ENCODE measurements around the gene OMA1. TPM values are rescaled to one million over a fixed set of nuclear protein-coding genes. Genes with fewer than 3 reads are reported as not detected.

The OMA1 gene
- total and polyA plus RNA-seq, 2 donors from 2014 or later = 24.8 to 42.6 TPM

- H3K9ac ChIP-seq (ENCODE audit: low read length in 3 of 3) = no peak overlapping the region
- H3K27me3 ChIP-seq (ENCODE audit: control insufficient read depth, insufficient read depth, low read length) = peaks cover 5% of the 10 kb centered on the region
- peaks cover 0 to 8% (median 0%) of the 10 kb centered on the region in 3 donors for H3K4me1 ChIP-seq (ENCODE audit: control insufficient read depth in 2 of 3, insufficient read depth in 2 of 3, low read depth in 1 of 3, low read length in 3 of 3)
- FAIRE-seq = no peak
- H3K36me3 ChIP-seq (ENCODE audit: control insufficient read depth in 2 of 3, insufficient read depth in 3 of 3, low read length in 3 of 3) = no peaks in the 10 kb centered on the region
- intact Hi-C loops (cut with DNase I) = no loop called here
- H3K27ac ChIP-seq (ENCODE audit: low read depth in 2 of 2, low read length in 2 of 2) = no peak overlapping the region
- H3K9me3 ChIP-seq (ENCODE audit: control insufficient read depth in 2 of 3, insufficient read depth in 1 of 3, low read length in 3 of 3) = no peaks in the 10 kb centered on the region
- no peak overlapping the region for H3K4me3 ChIP-seq (ENCODE audit: low read length in 3 of 3)
- TF ChIP-seq, protein P1, sequence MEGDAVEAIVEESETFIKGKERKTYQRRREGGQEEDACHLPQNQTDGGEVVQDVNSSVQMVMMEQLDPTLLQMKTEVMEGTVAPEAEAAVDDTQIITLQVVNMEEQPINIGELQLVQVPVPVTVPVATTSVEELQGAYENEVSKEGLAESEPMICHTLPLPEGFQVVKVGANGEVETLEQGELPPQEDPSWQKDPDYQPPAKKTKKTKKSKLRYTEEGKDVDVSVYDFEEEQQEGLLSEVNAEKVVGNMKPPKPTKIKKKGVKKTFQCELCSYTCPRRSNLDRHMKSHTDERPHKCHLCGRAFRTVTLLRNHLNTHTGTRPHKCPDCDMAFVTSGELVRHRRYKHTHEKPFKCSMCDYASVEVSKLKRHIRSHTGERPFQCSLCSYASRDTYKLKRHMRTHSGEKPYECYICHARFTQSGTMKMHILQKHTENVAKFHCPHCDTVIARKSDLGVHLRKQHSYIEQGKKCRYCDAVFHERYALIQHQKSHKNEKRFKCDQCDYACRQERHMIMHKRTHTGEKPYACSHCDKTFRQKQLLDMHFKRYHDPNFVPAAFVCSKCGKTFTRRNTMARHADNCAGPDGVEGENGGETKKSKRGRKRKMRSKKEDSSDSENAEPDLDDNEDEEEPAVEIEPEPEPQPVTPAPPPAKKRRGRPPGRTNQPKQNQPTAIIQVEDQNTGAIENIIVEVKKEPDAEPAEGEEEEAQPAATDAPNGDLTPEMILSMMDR (IDR thresholded peaks at IDR 0.05; ENCODE audit: borderline replicate concordance, extremely low read depth, insufficient read depth) = no peak
- DNase-seq = no peak
Measured at GRCh38 chr1:58580186-58580585, 33.7 kb upstream of the OMA1 start.

GRCh38 chr1:58577654-58578030, 31.1 kb upstream of the OMA1 start:
- no peaks in the 10 kb centered on the region for H3K9me3 ChIP-seq (ENCODE audit: control insufficient read depth in 2 of 3, insufficient read depth in 1 of 3, low read length in 3 of 3)
- H3K36me3 ChIP-seq (ENCODE audit: control insufficient read depth in 2 of 3, insufficient read depth in 3 of 3, low read length in 3 of 3) = no peaks in the 10 kb centered on the region
- DNase-seq = no peak
- no peak for FAIRE-seq
- peaks cover 0 to 6% (median 0%) of the 10 kb centered on the region in 3 donors for H3K4me1 ChIP-seq (ENCODE audit: control insufficient read depth in 2 of 3, insufficient read depth in 2 of 3, low read depth in 1 of 3, low read length in 3 of 3)
- TF ChIP-seq, protein P1 (IDR thresholded peaks at IDR 0.05; ENCODE audit: borderline replicate concordance, extremely low read depth, insufficient read depth) = no peak
- intact Hi-C loops (cut with DNase I) = no loop called here
- peak overlapping the region in 2 of 3 donors; percentile 39 to 47 for H3K9ac ChIP-seq (ENCODE audit: low read length in 3 of 3)
- peaks cover 10% of the 10 kb centered on the region for H3K27me3 ChIP-seq (ENCODE audit: control insufficient read depth, insufficient read depth, low read length)
- peak overlapping the region; percentile 28 to 42 (median 38) for H3K4me3 ChIP-seq (ENCODE audit: low read length in 3 of 3)
- peak overlapping the region; percentile 90 to 91 for H3K27ac ChIP-seq (ENCODE audit: low read depth in 2 of 2, low read length in 2 of 2)

DNA sequence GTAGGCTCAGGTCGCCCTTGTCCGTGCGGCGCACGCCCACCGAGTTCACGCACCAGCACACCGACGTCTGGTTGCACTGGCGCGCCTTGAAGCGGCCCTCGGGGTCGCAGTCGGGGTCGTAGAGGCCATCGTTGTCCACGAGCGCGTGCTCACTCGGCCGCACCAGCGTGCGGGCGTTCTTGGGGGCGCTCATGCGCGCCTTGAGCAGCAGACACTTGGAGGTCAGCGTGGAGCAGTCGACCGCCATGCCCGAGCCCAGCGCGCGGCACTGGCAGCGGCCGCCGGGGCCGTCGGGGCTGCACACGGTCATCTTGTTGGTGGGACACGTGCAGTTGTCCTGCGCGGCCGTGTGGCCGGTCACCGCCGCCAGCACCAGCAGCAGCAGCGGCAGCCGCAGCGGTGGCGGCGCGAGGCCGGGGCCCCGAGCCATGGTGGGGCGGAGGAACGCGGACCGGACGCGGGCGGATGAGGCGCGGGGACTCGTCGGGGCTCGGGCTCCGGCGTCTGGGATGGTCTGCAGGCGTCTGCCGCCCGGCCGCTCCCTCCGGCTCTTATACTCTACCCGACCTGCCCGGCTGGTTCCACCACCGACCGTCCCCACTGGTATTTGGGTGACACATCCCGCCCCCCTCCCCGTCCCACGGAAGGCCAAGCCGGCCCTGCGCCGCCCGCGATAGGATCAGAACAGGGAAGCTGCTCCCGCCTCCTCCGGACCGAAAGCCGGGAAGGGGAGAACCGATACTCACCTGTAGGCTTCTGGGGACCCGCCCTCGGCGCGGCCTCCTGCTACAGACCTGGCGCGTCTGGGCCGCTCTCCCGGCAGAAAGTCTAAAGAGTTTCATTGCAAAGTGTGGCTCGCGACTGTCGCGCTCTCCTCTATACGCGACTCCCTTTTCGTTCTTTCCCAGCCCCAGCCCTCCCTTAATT, 30.5 kb upstream of the OMA1 start, which contains the start of gene TACSTD2:
TSS of gene TACSTD2 (minus strand) at position 526 of the 927 bp plus-strand sequence. CDS start at position 430, 96 bp downstream.
- Histone ChIP-seq H3K27ac (ENCODE audit: low read depth in 2 of 2, low read length in 2 of 2) (peak within 1 kb of the TSS; percentile 90 to 91), H3K27me3 (ENCODE audit: control insufficient read depth, insufficient read depth, low read length) (peaks cover 10% of the 10 kb centered on the region), H3K36me3 (ENCODE audit: control insufficient read depth in 2 of 3, insufficient read depth in 3 of 3, low read length in 3 of 3) (no peaks in the 10 kb centered on the region), H3K4me1 (ENCODE audit: control insufficient read depth in 2 of 3, insufficient read depth in 2 of 3, low read depth in 1 of 3, low read length in 3 of 3) (peaks cover 0 to 6% (median 0%) of the 10 kb centered on the region in 3 donors), H3K4me3 (ENCODE audit: low read length in 3 of 3) (peak within 1 kb of the TSS; percentile 32 to 52 (median 42)), H3K9ac (ENCODE audit: low read length in 3 of 3) (peak within 1 kb of the TSS in 2 of 3 donors; percentile 39 to 47), H3K9me3 (ENCODE audit: control insufficient read depth in 2 of 3, insufficient read depth in 1 of 3, low read length in 3 of 3) (no peaks in the 10 kb centered on the region)
- peak; percentile 62 to 97 (median 69) for DNase-seq
- TF ChIP-seq, protein P1 (IDR thresholded peaks at IDR 0.05; ENCODE audit: borderline replicate concordance, extremely low read depth, insufficient read depth) = no peak
- intact Hi-C loops (cut with DNase I) = no loop called here
- FAIRE-seq = no peak

All from kidney (tissue), 14 donors.